Skeletal muscle satellite cell (primary cell): ENCODE data around the gene TPR.

ENCODE experiments used
- H3K27me3 ChIP-seq: 2 replicates; pipeline ENCODE4 v1.7.0; 2013; ENCODE audit warnings: low read length; ENCODE audit not compliant: control insufficient read depth, insufficient read depth
- H3K36me3 ChIP-seq: 2 replicates; pipeline ENCODE4 v1.7.0; 2013; ENCODE audit warnings: mild to moderate bottlenecking, control low read depth, low read length; ENCODE audit not compliant: insufficient read depth
- H3K4me1 ChIP-seq: 2 replicates; pipeline ENCODE4 v1.7.0; 2013; ENCODE audit warnings: low read length; ENCODE audit not compliant: control insufficient read depth, insufficient read depth
- H3K4me2 ChIP-seq: 2 replicates; pipeline ENCODE4 v1.7.0; 2013; ENCODE audit warnings: mild to moderate bottlenecking, low read length
- H3K4me3 ChIP-seq: 2 replicates; pipeline ENCODE4 v1.7.0; 2013; ENCODE audit warnings: low read length
- H3K9ac ChIP-seq: 2 replicates; pipeline ENCODE4 v1.7.0; 2013; ENCODE audit warnings: mild to moderate bottlenecking, low read depth, low read length, moderate library complexity
- H3K9me3 ChIP-seq: replicated peaks from 2 replicates; pipeline ENCODE4 v1.7.0; 2013; ENCODE audit warnings: mild to moderate bottlenecking, control low read depth, low read length

TPR gene

GRCh38 chr1:186301448-186301847 lies 73.6 kb downstream of the TPR start:
- H3K4me2 ChIP-seq = no peak overlapping the region
- H3K27me3 ChIP-seq = no peaks in the 10 kb centered on the region
- no peak overlapping the region for H3K9ac ChIP-seq
- no peak overlapping the region for H3K4me3 ChIP-seq
- no peaks in the 10 kb centered on the region for H3K36me3 ChIP-seq
- H3K4me1 ChIP-seq = no peaks in the 10 kb centered on the region
- no peaks in the 10 kb centered on the region for H3K9me3 ChIP-seq

GRCh38 chr1:186300056-186300455 lies 75.0 kb downstream of the TPR start:
- Histone ChIP-seq H3K9me3 (no peaks in the 10 kb centered on the region), H3K4me1 (peaks cover 3% of the 10 kb centered on the region), H3K27me3 (no peaks in the 10 kb centered on the region), H3K4me3 (no peak overlapping the region), H3K36me3 (no peaks in the 10 kb centered on the region), H3K4me2 (no peak overlapping the region), H3K9ac (no peak overlapping the region)

GRCh38 chr1:186299570-186299969 lies 75.5 kb downstream of the TPR start:
- H3K9me3 ChIP-seq = no peaks in the 10 kb centered on the region
- no peak overlapping the region for H3K4me2 ChIP-seq
- no peaks in the 10 kb centered on the region for H3K36me3 ChIP-seq
- no peaks in the 10 kb centered on the region for H3K27me3 ChIP-seq
- H3K4me1 ChIP-seq = peaks cover 3% of the 10 kb centered on the region
- H3K4me3 ChIP-seq = no peak overlapping the region
- H3K9ac ChIP-seq = no peak overlapping the region

GRCh38 chr1:186298851-186299250 lies 76.2 kb downstream of the TPR start:
- Histone ChIP-seq H3K36me3 (no peaks in the 10 kb centered on the region), H3K9ac (no peak overlapping the region), H3K4me2 (no peak overlapping the region), H3K4me1 (peaks cover 3% of the 10 kb centered on the region), H3K27me3 (no peaks in the 10 kb centered on the region), H3K9me3 (no peaks in the 10 kb centered on the region), H3K4me3 (no peak overlapping the region)

- Histone ChIP-seq H3K36me3 (no peaks in the 10 kb centered on the region), H3K4me2 (no peak overlapping the region), H3K4me1 (peaks cover 3% of the 10 kb centered on the region), H3K27me3 (no peaks in the 10 kb centered on the region), H3K9me3 (no peaks in the 10 kb centered on the region), H3K9ac (no peak overlapping the region), H3K4me3 (no peak overlapping the region)
Observed at GRCh38 chr1:186297439-186298045, 77.5 kb downstream of the TPR start.

- Histone ChIP-seq H3K4me1 (peaks cover 3% of the 10 kb centered on the region), H3K4me3 (no peak within 1 kb of the TSS), H3K9me3 (no peaks in the 10 kb centered on the region), H3K36me3 (no peaks in the 10 kb centered on the region), H3K4me2 (no peak within 1 kb of the TSS), H3K27me3 (no peaks in the 10 kb centered on the region), H3K9ac (no peak within 1 kb of the TSS)
Observed at GRCh38 chr1:186295980-186296379, 79.1 kb downstream of the TPR start, which contains the start of gene PRG4. Gene PRG4, plus strand, starts transcription at chr1:186296279.

GRCh38 chr1:186292875-186293274 lies 82.2 kb downstream of the TPR start:
- Histone ChIP-seq H3K4me1 (peaks cover 4% of the 10 kb centered on the region), H3K9me3 (no peaks in the 10 kb centered on the region), H3K36me3 (no peaks in the 10 kb centered on the region), H3K4me2 (no peak overlapping the region), H3K9ac (no peak overlapping the region), H3K27me3 (no peaks in the 10 kb centered on the region), H3K4me3 (no peak overlapping the region)

GRCh38 chr1:186291271-186291670 lies 83.8 kb downstream of the TPR start:
- no peaks in the 10 kb centered on the region for H3K27me3 ChIP-seq
- no peak overlapping the region for H3K4me3 ChIP-seq
- no peak overlapping the region for H3K4me2 ChIP-seq
- no peak overlapping the region for H3K9ac ChIP-seq
- no peaks in the 10 kb centered on the region for H3K9me3 ChIP-seq
- peaks cover 18% of the 10 kb centered on the region for H3K4me1 ChIP-seq
- no peaks in the 10 kb centered on the region for H3K36me3 ChIP-seq

GRCh38 chr1:186289943-186290545 lies 85.0 kb downstream of the TPR start:
- Histone ChIP-seq H3K4me2 (no peak overlapping the region), H3K9me3 (no peaks in the 10 kb centered on the region), H3K36me3 (no peaks in the 10 kb centered on the region), H3K27me3 (no peaks in the 10 kb centered on the region), H3K4me3 (no peak overlapping the region), H3K9ac (no peak overlapping the region), H3K4me1 (peaks cover 16% of the 10 kb centered on the region)

GRCh38 chr1:186286615-186287315 lies 88.3 kb downstream of the TPR start:
- H3K4me2 ChIP-seq = peak overlapping the region; percentile 47
- no peaks in the 10 kb centered on the region for H3K36me3 ChIP-seq
- H3K27me3 ChIP-seq = no peaks in the 10 kb centered on the region
- H3K9ac ChIP-seq = no peak overlapping the region
- H3K4me3 ChIP-seq = no peak overlapping the region
- H3K4me1 ChIP-seq = peaks cover 16% of the 10 kb centered on the region
- H3K9me3 ChIP-seq = no peaks in the 10 kb centered on the region

GRCh38 chr1:186283374-186283773 lies 91.7 kb downstream of the TPR start:
- H3K27me3 ChIP-seq = no peaks in the 10 kb centered on the region
- no peak overlapping the region for H3K4me2 ChIP-seq
- no peaks in the 10 kb centered on the region for H3K36me3 ChIP-seq
- no peaks in the 10 kb centered on the region for H3K9me3 ChIP-seq
- H3K4me1 ChIP-seq = peaks cover 16% of the 10 kb centered on the region
- no peak overlapping the region for H3K4me3 ChIP-seq
- no peak overlapping the region for H3K9ac ChIP-seq

- H3K36me3 ChIP-seq = no peaks in the 10 kb centered on the region
- no peak overlapping the region for H3K9ac ChIP-seq
- H3K9me3 ChIP-seq = no peaks in the 10 kb centered on the region
- no peak overlapping the region for H3K4me2 ChIP-seq
- no peak overlapping the region for H3K4me3 ChIP-seq
- H3K27me3 ChIP-seq = no peaks in the 10 kb centered on the region
- peaks cover 11% of the 10 kb centered on the region for H3K4me1 ChIP-seq
Observed at GRCh38 chr1:186282466-186282865, 92.6 kb downstream of the TPR start.
